RPMI8226 (cell line): ENCODE data around the gene CYP2D6.
"Not testable (repeated sequence)": the region's sequence is repeated elsewhere in the genome, so short reads cannot be mapped to it uniquely, and the experiment has no call there.

ENCODE experiments used
- DNase-seq: peaks from one replicate; pipeline ENCODE4 v3.0.0-alpha.2; 2015

The CYP2D6 gene

GRCh38 chr22:42156598-42156997 lies 26.0 kb upstream of the CYP2D6 start:
- no peak for DNase-seq

GRCh38 chr22:42156121-42156520 lies 25.5 kb upstream of the CYP2D6 start:
- DNase-seq = no peak

DNA sequence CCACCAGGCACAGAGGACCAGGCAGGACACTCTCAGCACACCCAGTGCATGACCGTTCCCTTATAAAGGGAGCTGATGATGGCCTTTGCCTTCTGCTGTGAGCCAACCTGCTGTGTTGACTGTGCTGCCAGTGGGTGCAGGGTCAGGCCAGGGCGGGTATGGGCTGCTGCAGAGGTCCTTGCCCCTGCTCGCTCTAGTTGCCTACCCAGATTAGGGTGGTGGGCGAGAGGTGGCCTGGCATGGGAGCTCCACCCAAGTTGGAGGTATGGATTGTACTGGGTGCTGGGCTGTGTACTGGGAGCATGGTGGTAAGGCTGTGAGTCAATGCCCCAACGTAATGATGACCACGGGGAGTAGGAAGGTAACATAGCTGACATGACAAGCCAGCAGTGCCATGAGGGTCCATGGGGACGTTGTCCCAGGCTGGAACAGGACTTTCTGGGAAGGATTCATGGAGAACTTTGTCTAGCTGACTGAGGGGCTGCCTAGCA lies 24.5 kb upstream of the CYP2D6 start:
- no peak for DNase-seq

GRCh38 chr22:42154293-42155052 lies 23.9 kb upstream of the CYP2D6 start:
- DNase-seq = no peak

- no peak for DNase-seq
These were observed 22.2 kb upstream of the CYP2D6 start for GRCh38 chr22:42152661-42153270.

- DNase-seq = no peak
These were observed 21.5 kb upstream of the CYP2D6 start for GRCh38 chr22:42151924-42152635.

GRCh38 chr22:42150727-42151590 lies 20.3 kb upstream of the CYP2D6 start:
- DNase-seq = no peak

DNA sequence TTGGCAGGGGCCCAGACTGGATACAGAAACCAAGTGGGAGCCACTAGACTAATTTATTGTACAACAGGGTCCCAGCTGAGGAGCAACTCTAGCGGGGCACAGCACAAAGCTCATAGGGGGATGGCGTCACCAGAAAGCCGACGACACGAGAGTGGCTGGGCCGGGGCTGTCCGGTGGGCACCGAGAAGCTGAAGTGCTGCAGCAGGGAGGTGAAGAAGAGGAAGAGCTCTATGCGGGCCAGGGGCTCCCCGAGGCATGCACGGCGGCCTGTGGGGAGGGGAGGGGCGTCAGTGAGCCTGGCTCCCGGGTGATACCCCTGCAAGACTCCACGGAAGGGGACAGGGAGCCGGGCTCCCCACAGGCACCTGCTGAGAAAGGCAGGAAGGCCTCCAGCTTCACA lies 19.2 kb upstream of the CYP2D6 start:
- not testable (repeated sequence) for DNase-seq

- no peak for DNase-seq
These were observed 14.6 kb upstream of the CYP2D6 start for GRCh38 chr22:42145175-42145574.

GRCh38 chr22:42143859-42144822 lies 13.5 kb upstream of the CYP2D6 start:
- DNase-seq = not testable (repeated sequence)

DNA sequence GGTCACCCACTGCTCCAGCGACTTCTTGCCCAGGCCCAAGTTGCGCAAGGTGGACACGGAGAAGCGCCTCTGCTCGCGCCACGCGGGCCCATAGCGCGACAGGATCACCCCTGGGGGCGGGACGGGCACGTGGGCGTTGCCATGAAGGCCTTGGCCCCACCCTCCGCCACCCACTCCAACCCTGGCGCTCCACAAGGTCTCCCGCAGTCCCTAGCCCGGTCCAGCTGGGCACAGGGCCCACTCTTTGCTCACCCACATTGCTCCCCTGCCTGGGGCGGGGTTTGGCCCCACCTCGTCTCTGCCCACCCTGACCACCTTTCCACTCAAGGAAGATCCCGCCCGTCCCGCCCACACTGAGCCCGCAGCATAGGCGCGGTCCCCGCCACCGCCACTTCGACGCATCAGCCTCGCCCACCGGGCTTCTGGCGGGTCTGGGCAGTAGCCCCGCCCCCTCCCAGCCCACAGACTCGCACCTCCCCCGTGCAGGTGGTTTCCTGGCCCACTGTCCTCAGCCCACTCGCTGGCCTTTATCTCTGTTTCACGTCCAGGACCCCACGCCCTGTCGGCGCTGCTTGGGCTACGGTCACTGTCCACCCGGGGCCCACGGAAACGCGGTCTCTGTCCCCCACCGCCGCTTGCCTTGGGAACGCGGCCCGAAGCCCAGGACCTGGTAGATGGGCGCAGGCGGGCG lies 12.3 kb upstream of the CYP2D6 start:
- no peak for DNase-seq

DNA sequence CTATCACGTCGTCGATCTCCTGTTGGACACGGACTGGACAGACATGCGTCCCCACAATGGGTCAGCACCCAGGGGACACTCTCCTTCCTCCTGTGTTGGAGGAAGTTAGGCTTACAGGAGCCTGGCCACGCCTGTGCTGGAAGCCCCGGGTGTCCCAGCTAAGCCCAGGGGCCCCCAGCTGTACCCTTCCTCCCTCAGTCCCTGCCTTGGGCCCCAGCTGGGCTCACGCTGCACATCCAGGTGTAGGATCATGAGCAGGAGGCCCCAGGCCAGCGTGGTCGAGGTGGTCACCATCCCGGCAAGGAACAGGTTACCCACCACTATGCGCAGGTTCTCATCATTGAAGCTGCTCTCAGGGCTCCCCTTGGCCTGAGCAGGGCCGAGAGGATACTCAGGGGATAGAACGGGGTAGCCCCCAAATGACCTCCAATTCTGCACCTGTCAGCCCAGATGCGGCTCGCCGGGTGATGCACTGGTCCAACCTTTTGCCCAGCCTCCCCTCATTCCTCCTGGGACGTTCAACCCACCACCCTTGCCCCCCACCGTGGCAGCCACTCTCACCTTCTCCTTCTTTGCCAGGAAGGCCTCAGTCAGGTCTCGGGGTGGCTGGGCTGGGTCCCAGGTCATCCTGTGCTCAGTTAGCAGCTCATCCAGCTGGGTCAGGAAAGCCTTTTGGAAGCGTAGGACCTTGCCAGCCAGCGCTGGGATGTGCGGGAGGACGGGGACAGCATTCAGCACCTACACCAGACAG lies 10.9 kb upstream of the CYP2D6 start:
- DNase-seq = not testable (repeated sequence)

DNA sequence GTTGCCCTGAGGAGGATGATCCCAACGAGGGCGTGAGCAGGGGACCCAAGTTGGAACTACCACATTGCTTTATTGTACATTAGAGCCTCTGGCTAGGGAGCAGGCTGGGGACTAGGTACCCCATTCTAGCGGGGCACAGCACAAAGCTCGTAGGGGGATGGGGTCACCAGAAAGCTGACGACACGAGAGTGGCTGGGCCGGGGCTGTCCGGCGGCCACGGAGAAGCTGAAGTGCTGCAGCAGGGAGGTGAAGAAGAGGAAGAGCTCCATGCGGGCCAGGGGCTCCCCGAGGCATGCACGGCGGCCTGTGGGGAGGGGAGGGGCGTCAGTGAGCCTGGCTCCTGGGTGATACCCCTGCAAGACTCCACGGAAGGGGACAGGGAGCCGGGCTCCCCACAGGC lies 9.5 kb upstream of the CYP2D6 start:
- not testable (repeated sequence) for DNase-seq

DNA sequence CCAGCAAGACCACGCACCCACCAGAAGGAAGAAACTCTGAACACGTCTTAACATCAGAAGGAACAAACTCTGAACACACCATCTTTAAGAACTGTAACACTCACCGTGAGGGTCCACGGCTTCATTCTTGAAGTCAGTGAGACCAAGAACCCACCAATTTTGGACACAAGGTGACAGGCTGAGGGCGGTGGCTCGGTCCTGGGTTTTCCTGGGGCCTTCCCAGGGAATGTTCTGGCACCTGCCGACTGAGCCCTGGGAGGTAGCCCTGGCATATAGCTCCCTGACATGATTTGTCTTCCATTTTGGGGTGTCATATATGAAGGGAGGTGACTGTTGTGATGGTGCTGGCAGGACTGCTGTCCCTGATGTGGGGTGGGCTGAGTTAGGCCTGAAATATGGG lies 8.9 kb upstream of the CYP2D6 start:
- not testable (repeated sequence) for DNase-seq

DNA sequence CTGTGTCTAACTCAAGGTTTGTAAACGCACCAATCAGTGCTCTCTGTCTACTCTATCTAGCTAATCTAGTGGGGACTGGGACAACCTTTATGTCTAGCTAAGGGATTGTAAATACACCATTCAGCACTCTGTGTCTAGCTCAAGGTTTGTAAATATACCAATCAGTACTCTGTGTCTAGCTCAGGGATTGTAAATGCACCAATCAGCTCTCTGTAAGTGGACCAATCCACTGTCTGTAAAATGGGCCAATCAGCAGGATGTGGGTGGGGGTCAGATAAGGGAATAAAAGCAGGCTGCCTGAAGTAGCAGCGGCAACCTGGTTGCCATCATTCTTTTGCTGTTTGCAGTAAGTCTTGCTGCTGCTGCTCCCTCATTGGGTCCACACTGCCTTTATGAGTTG lies 8.4 kb upstream of the CYP2D6 start:
- no peak for DNase-seq

DNA sequence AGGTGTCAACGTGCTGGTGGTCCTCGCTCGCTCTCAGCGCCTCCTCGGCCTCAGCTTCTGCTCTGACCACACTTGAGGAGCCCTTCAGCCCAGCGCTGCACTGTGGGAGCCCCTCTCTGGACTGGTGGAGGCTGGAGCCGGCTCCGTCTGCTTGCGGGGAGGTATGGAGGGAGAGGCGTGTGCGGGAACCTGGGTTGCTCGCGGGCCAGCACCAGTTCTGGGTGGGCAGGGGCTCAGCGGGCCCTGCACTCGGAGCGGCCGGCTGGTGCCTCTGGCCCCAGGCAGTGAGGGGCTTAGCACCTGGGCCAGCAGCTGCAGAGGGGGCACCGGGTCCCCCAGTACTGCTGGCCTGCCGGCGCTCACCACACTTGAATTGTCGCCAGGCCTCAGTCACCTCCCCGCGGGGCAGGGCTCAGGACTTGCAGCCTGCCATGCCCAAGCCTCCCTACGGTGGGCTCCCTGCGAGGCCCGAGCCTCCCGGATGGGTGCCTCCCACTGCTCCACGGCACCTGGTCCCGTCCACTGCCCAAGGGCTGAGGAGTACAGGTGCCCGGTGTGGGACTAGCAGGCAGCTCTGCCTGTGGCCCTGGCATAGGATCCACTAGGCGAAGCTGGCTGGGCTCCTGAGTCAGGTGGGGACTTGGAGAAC lies 7.6 kb upstream of the CYP2D6 start:
- no peak for DNase-seq

DNA sequence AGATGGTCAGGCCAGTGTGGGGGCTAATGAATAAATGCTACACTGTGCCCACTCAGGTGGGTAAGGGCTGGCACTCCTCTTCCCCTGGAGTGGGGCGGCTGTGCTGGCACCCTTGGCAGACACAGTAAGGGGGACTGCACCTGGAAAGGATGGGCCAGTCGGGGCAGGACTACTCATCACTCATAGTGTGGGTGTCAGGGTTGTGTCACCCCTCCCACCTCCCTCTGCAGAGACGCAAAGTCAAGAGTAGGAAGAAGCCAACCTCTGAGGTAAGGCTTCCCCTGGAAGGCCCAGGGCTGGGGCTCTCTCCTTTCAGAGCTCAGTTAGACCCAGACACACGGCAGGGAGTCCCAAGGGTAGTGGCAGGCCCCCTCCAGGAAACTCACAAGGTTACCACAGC lies 5.1 kb upstream of the CYP2D6 start:
- DNase-seq = not testable (repeated sequence)

DNA sequence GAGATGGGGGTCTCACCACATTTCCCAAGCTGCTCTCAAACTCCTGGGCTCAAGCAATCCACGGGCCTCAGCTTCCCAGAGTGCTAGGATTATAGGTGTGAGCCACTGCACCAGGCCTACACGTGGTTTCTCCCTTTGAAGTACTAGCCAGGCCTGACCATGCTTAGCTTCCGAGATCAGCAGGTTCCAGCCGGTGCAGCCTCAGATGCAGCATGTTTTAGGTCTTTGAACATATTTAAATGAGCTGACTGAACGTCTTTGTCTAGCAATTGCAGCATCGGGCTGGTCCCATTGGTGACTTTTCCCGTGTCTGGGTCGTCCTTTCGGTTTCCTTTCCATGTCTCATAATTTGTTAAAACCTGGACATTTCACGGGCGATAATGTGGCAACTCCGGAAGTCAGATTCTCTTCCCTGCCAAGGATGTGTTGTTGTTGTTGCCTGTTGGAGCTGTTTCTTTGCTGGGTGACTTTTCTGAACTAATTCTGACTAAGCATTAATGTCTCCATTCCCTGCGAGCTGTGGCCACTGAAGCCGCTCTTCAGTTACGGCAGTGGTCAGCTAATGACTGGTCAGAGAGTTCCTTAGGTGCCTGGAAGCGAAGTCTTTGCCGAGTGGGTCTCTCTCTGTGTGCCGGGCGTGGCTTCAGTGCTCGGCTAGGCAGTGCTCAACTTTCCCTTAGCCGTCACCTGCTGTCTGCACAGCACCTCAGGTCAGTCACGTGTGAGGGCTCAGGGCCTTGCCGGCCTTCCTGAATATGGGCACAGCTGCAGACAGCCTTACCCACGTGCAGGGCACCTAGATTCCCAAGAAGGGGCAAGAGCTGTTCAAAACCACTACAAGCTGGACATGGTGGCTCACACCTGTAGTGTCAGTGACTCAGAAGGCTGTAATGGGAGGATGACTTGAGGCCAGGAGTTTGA lies 3.8 kb upstream of the CYP2D6 start:
- DNase-seq = no peak

DNA sequence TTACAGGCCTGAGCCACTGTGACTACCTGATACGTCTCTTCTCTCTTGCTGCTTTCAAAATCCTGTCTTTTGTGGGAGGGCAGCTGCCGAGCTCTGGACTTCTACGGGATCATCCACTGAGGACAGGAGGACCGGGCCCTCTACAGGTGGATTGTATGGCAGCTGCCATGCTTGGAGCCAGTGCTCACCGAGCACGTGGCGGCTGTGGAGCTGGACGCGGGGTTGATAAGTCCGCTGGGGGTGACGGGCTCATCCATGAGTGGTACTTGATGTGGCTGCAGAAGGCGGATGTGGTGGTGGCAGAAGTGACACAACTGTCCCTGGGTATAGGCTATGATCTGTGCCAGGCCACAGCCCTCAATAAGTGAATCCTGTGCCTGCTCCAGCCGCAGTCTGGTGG lies 1.8 kb upstream of the CYP2D6 start:
- DNase-seq = no peak
